Measurements from ENCODE around the gene IQCK.

GRCh38 chr16:19848756-19849155, 130.7 kb downstream of the IQCK start:
- TF ChIP-seq CTCF (IDR thresholded peaks at IDR 0.05), result no peak
- TF ChIP-seq POLR2A (IDR thresholded peaks at IDR 0.05), result no peak
